Neural cell (in vitro differentiated cells): ENCODE data around the gene TRIM63. TPM values are rescaled to one million over a fixed set of nuclear protein-coding genes. Genes with fewer than 3 reads are reported as not detected.

Experiments
- H2AFZ ChIP-seq: fragments of 200-600, 300-800 bp; sonication (generic), shearing (Covaris generic); 2 replicates; pipeline ENCODE4 v1.6.0; 2014; ENCODE audit warnings: low read depth, mild to moderate bottlenecking, antibody characterized with exemption, low read length, moderate library complexity
- H3F3A ChIP-seq: fragments of 200-600 bp; shearing (Covaris generic); 2 replicates; pipeline ENCODE4 v1.6.1; 2016; ENCODE audit warnings: mild to moderate bottlenecking, moderate library complexity, mixed read lengths, antibody characterized with exemption, low read length; ENCODE audit not compliant: insufficient read depth, poor library complexity, severe bottlenecking
- H3K27ac ChIP-seq: fragments of 200-600, 300-800 bp; sonication (generic), shearing (Covaris generic); 2 replicates; pipeline ENCODE4 v1.5.1; 2014; ENCODE audit warnings: mild to moderate bottlenecking, low read length, moderate library complexity
- H3K27me3 ChIP-seq: fragments of 300-800, 200-600 bp; sonication (generic), shearing (Covaris generic); 2 replicates; pipeline ENCODE4 v1.6.0; 2014; ENCODE audit warnings: mild to moderate bottlenecking, low read depth, low read length, moderate library complexity; ENCODE audit not compliant: insufficient read depth
- H3K36me3 ChIP-seq: fragments of 300-800, 200-600 bp; sonication (generic), shearing (Covaris generic); 2 replicates; pipeline ENCODE4 v1.5.1; 2014; ENCODE audit warnings: mild to moderate bottlenecking, antibody characterized with exemption, low read length, moderate library complexity; ENCODE audit not compliant: insufficient read depth
- H3K4me2 ChIP-seq: fragments of 300-800, 200-600 bp; sonication (generic), shearing (Covaris generic); 2 replicates; pipeline ENCODE4 v1.6.0; 2014; ENCODE audit warnings: mild to moderate bottlenecking, low read length
- H3K4me3 ChIP-seq: fragments of 300-800, 200-600 bp; sonication (generic), shearing (Covaris generic); 2 replicates; pipeline ENCODE4 v1.5.1; 2014; ENCODE audit warnings: mild to moderate bottlenecking, low read length, moderate library complexity
- H3K79me2 ChIP-seq: fragments of 200-600 bp; shearing (Covaris generic); replicated peaks from 2 replicates; pipeline ENCODE4 v1.6.0; 2014; ENCODE audit warnings: mild to moderate bottlenecking, low read length, moderate library complexity; ENCODE audit not compliant: insufficient read depth
- H3K9ac ChIP-seq: fragments of 300-800, 200-600 bp; sonication (generic), shearing (Covaris generic); 2 replicates; pipeline ENCODE4 v1.6.1; 2016; ENCODE audit warnings: mild to moderate bottlenecking, low read length, mixed read lengths
- H3K9me2 ChIP-seq: fragments of 200-600 bp; shearing (Covaris generic); 2 replicates; pipeline ENCODE4 v1.6.1; 2016; ENCODE audit warnings: mild to moderate bottlenecking, low read length, mixed read lengths; ENCODE audit not compliant: insufficient read depth
- H3K9me3 ChIP-seq: fragments of 200-600, 300-800 bp; sonication (generic), shearing (Covaris generic); 2 replicates; pipeline ENCODE4 v1.6.1; 2016; ENCODE audit warnings: mild to moderate bottlenecking, mixed run types, low read length, moderate library complexity, mixed read lengths
- H4K20me1 ChIP-seq: fragments of 200-600 bp; shearing (Covaris generic); 2 replicates; pipeline ENCODE4 v1.6.1; 2016; ENCODE audit warnings: mild to moderate bottlenecking, mixed run types; ENCODE audit not compliant: insufficient read depth
- EP300 ChIP-seq: fragments of 450-650 bp; conservative IDR thresholded peaks from 2 replicates; pipeline ENCODE4 v1.6.1; 2014; ENCODE audit warnings: antibody characterized with exemption, mild to moderate bottlenecking, moderate library complexity; ENCODE audit not compliant: poor library complexity, severe bottlenecking
- EZH2 ChIP-seq: fragments of 200-600, 300-800 bp; shearing (Covaris generic), sonication (generic); IDR thresholded peaks from 2 replicates; pipeline ENCODE4 v1.6.1; 2014; ENCODE audit warnings: antibody characterized with exemption, low read length, borderline replicate concordance, mild to moderate bottlenecking; ENCODE audit not compliant: insufficient read depth, poor library complexity, severe bottlenecking
- MXI1 ChIP-seq: fragments of 450-650 bp; conservative IDR thresholded peaks from 2 replicates; pipeline ENCODE4 v1.6.1; 2014; ENCODE audit warnings: antibody characterized with exemption, mild to moderate bottlenecking; ENCODE audit not compliant: poor library complexity, severe bottlenecking
- POLR2AphosphoS5 ChIP-seq: IDR thresholded peaks from 2 replicates; pipeline ENCODE4 v1.6.1; 2012
- RAD21 ChIP-seq: fragments of 450-650 bp; conservative IDR thresholded peaks from 2 replicates; pipeline ENCODE4 v1.6.1; 2014; ENCODE audit warnings: antibody characterized with exemption, mild to moderate bottlenecking, moderate library complexity
- SMC3 ChIP-seq: fragments of 450-650 bp; conservative IDR thresholded peaks from 2 replicates; pipeline ENCODE4 v1.6.1; 2014; ENCODE audit warnings: antibody characterized with exemption, mild to moderate bottlenecking, moderate library complexity; ENCODE audit not compliant: poor library complexity
- TAF1 ChIP-seq: IDR thresholded peaks from 2 replicates; pipeline ENCODE4 v1.6.1; 2012; ENCODE audit warnings: low read depth
- polyA plus RNA-seq: library from polyadenylated mRNA; depleted of rRNA; stranded (reverse); fragments of >200 nt; gene quantifications from 2 replicates; pipeline ENCODE4 v1.2.3, GENCODE V29; 2014
- TF ChIP-seq, protein P1 (sequence below): fragments of 450-650 bp; IDR thresholded peaks from 2 replicates; pipeline ENCODE4 v1.5.1; 2014; ENCODE audit warnings: antibody characterized with exemption, mild to moderate bottlenecking, moderate library complexity; ENCODE audit not compliant: poor library complexity, severe bottlenecking
- TF ChIP-seq, protein P2 (sequence below): IDR thresholded peaks from 2 replicates; pipeline ENCODE4 v1.6.1; 2012; ENCODE audit warnings: borderline replicate concordance

The TRIM63 gene
- polyA plus RNA-seq, 1 donor from 2014 or later, result not detected

DNA sequence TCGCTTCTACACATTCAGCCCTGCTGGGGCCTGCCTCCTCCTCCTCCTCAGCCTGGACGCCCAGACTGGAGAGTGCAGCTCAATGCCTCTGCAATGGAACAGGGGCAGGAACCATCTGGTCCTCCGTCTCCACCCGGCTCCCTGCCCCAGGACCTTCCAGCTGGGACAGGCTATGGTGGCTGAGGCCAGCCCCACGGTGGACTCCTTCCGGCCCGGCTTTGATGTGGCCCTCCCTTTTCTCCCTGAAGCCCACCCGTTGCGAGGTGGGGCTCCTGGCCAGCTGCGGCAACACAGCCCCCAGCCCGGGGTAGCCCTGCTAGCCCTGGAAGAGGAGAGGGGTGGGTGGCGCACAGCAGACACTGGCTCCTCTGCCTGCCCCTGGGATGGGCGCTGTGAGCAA is 44.4 kb downstream of the TRIM63 start:
- TF ChIP-seq RAD21, result no peak
- TF ChIP-seq MXI1, result no peak
- TF ChIP-seq, protein P1, sequence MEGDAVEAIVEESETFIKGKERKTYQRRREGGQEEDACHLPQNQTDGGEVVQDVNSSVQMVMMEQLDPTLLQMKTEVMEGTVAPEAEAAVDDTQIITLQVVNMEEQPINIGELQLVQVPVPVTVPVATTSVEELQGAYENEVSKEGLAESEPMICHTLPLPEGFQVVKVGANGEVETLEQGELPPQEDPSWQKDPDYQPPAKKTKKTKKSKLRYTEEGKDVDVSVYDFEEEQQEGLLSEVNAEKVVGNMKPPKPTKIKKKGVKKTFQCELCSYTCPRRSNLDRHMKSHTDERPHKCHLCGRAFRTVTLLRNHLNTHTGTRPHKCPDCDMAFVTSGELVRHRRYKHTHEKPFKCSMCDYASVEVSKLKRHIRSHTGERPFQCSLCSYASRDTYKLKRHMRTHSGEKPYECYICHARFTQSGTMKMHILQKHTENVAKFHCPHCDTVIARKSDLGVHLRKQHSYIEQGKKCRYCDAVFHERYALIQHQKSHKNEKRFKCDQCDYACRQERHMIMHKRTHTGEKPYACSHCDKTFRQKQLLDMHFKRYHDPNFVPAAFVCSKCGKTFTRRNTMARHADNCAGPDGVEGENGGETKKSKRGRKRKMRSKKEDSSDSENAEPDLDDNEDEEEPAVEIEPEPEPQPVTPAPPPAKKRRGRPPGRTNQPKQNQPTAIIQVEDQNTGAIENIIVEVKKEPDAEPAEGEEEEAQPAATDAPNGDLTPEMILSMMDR, result no peak
- TF ChIP-seq EP300, result no peak
- TF ChIP-seq POLR2AphosphoS5, result no peak
- no peak for TF ChIP-seq EZH2
- no peak for TF ChIP-seq SMC3
- TF ChIP-seq TAF1, result no peak
- TF ChIP-seq, protein P2, sequence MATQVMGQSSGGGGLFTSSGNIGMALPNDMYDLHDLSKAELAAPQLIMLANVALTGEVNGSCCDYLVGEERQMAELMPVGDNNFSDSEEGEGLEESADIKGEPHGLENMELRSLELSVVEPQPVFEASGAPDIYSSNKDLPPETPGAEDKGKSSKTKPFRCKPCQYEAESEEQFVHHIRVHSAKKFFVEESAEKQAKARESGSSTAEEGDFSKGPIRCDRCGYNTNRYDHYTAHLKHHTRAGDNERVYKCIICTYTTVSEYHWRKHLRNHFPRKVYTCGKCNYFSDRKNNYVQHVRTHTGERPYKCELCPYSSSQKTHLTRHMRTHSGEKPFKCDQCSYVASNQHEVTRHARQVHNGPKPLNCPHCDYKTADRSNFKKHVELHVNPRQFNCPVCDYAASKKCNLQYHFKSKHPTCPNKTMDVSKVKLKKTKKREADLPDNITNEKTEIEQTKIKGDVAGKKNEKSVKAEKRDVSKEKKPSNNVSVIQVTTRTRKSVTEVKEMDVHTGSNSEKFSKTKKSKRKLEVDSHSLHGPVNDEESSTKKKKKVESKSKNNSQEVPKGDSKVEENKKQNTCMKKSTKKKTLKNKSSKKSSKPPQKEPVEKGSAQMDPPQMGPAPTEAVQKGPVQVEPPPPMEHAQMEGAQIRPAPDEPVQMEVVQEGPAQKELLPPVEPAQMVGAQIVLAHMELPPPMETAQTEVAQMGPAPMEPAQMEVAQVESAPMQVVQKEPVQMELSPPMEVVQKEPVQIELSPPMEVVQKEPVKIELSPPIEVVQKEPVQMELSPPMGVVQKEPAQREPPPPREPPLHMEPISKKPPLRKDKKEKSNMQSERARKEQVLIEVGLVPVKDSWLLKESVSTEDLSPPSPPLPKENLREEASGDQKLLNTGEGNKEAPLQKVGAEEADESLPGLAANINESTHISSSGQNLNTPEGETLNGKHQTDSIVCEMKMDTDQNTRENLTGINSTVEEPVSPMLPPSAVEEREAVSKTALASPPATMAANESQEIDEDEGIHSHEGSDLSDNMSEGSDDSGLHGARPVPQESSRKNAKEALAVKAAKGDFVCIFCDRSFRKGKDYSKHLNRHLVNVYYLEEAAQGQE, result no peak
- H3K36me3 ChIP-seq, result no peaks in the 10 kb centered on the region
- no peak overlapping the region for H3K27ac ChIP-seq
- no peaks in the 10 kb centered on the region for H3K9me3 ChIP-seq
- H3K4me2 ChIP-seq, result no peak overlapping the region
- no peaks in the 10 kb centered on the region for H3K9me2 ChIP-seq
- no peak overlapping the region for H3K4me3 ChIP-seq
- H2AFZ ChIP-seq, result no peak overlapping the region
- H3K79me2 ChIP-seq, result no peaks in the 10 kb centered on the region
- no peaks in the 10 kb centered on the region for H3K27me3 ChIP-seq
- no peaks in the 10 kb centered on the region for H4K20me1 ChIP-seq
- no peak overlapping the region for H3K9ac ChIP-seq
- no peaks in the 10 kb centered on the region for H3F3A ChIP-seq

DNA sequence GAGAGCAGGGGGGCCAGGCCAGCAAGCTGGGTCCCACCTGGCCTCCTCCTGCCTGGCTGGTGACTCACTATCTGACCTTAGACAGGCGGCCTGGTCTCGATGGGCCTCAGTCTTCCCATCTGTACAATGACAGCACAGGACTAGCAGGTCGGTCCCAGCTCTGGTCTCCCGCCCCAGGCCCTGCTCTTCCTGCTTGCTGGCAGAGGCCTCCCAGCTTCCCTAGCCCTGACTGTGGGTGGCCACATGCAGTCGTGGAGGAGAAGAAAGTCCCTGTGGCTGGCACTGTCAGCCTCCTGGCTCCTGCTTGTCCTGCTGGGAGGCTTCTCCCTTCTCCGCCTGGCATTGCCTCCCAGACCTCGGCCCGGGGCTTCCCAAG is 45.0 kb downstream of the TRIM63 start:
- no peak for TF ChIP-seq SMC3
- TF ChIP-seq, protein P2, result no peak
- no peak for TF ChIP-seq MXI1
- TF ChIP-seq EP300, result no peak
- no peak for TF ChIP-seq POLR2AphosphoS5
- H3K4me2 ChIP-seq, result no peak overlapping the region
- H3K9ac ChIP-seq, result no peak overlapping the region
- no peaks in the 10 kb centered on the region for H3K9me2 ChIP-seq
- H2AFZ ChIP-seq, result no peak overlapping the region
- H3K4me3 ChIP-seq, result peak overlapping the region; percentile 70
- no peaks in the 10 kb centered on the region for H4K20me1 ChIP-seq
- H3K27me3 ChIP-seq, result no peaks in the 10 kb centered on the region
- H3F3A ChIP-seq, result no peaks in the 10 kb centered on the region
- no peaks in the 10 kb centered on the region for H3K36me3 ChIP-seq
- no peaks in the 10 kb centered on the region for H3K9me3 ChIP-seq
- H3K27ac ChIP-seq, result no peak overlapping the region
- no peaks in the 10 kb centered on the region for H3K79me2 ChIP-seq
